HCT116 (cell line): ENCODE results near the gene SMIM20. TPM values are rescaled to one million over a fixed set of nuclear protein-coding genes. Genes with fewer than 3 reads are reported as not detected.

ENCODE experiments used
- ATAC-seq: fragments of 200-7000 bp; cut with Tn5 transposase; 2 replicates; pipeline ENCODE4 v1.9.1; 2020; ENCODE audit warnings: mild to moderate bottlenecking, moderate library complexity
- BruUV-seq: library from RNA; stranded (reverse); fragments of 400-500 nt; replicated peaks from 2 replicates; lab custom pipeline; 2021; lab: Mats Ljungman, UMichigan
- CTCF ChIA-PET: fragments of 300-600 bp; sonication (Branson Sonifier 250); formaldehyde crosslinking; loops from one replicate; lab custom pipeline; 2021; ENCODE audit warnings: antibody characterized with exemption; lab: Charles Lee
- POLR2A ChIA-PET: fragments of 300-600, 350-600 bp; sonication (Branson Sonifier 250); formaldehyde crosslinking; loops from one replicate; lab custom pipeline; 2021; ENCODE audit warnings: antibody characterized with exemption; lab: Charles Lee
- RAD21 ChIA-PET, 2 experiments: fragments of 300-600 bp; sonication (Branson Sonifier 250); formaldehyde crosslinking; loops; one replicate each; lab custom pipeline; 2023; ENCODE audit warnings: low total read pairs in 2 of 2; ENCODE audit not compliant: uncharacterized antibody in 2 of 2, unreplicated experiment in 2 of 2, low non-redundant PET in 1 of 2; lab: Charles Lee
- DNase-seq: peaks from one replicate; pipeline ENCODE4 v3.0.0-alpha.2; 2010; ENCODE audit warnings: low read depth, low spot score
- H2AFZ ChIP-seq: fragments of 200-600 bp; shearing (Covaris generic), sonication (generic); 2 replicates; pipeline ENCODE4 v1.6.1; 2017; ENCODE audit warnings: low read depth, mixed run types, mixed read lengths, antibody characterized with exemption, low read length; ENCODE audit not compliant: poor library complexity, severe bottlenecking
- H3K27ac ChIP-seq: 2 replicates; pipeline ENCODE4 v1.5.1; 2012; ENCODE audit warnings: low read depth, low read length
- H3K27me3 ChIP-seq: fragments of 200-600 bp; sonication (generic); 2 replicates; pipeline ENCODE4 v1.6.1; 2016; ENCODE audit warnings: mixed run types, low read length, mixed read lengths; ENCODE audit not compliant: insufficient read depth
- H3K36me3 ChIP-seq, 2 experiments: fragments of 200-500 bp in 1 of 2; fragments of 200-600 bp in 1 of 2; sonication (Bioruptor generic) in 1 of 2; sonication (generic) in 1 of 2; 2 replicates each; pipeline versions ENCODE4 v1.5.1 to v1.6.1; 2014 to 2016; ENCODE audit warnings: low read length in 2 of 2, inconsistent platforms in 1 of 2, mixed read lengths in 1 of 2, mixed run types in 1 of 2; ENCODE audit not compliant: insufficient read depth in 2 of 2, control insufficient read depth in 1 of 2
- H3K4me1 ChIP-seq, 2 experiments: fragments of 200-600 bp in 1 of 2; sonication (generic) in 1 of 2; 2 replicates each; pipeline versions ENCODE4 v1.5.1 to v1.6.1; 2012 to 2017; ENCODE audit warnings: low read length in 2 of 2, inconsistent platforms in 1 of 2, mild to moderate bottlenecking in 1 of 2, mixed read lengths in 1 of 2, mixed run types in 1 of 2, moderate library complexity in 1 of 2; ENCODE audit not compliant: insufficient read depth in 2 of 2, control insufficient read depth in 1 of 2
- H3K4me2 ChIP-seq: fragments of 200-600 bp; sonication (generic); 2 replicates; pipeline ENCODE4 v1.6.1; 2017; ENCODE audit warnings: mixed run types, low read length, mixed read lengths
- H3K4me3 ChIP-seq, 2 experiments: fragments of 200-600 bp in 1 of 2; sonication (generic) in 1 of 2; replicated peaks in 1 of 2; 2 replicates each; pipeline ENCODE4 v1.5.1; 2011 to 2016; ENCODE audit warnings: low read length in 2 of 2, control low read depth in 1 of 2, low read depth in 1 of 2, mild to moderate bottlenecking in 1 of 2, mixed read lengths in 1 of 2, mixed run types in 1 of 2
- H3K79me2 ChIP-seq: fragments of 200-600 bp; sonication (generic); 2 replicates; pipeline ENCODE4 v1.6.1; 2017; ENCODE audit warnings: mild to moderate bottlenecking, mixed run types, low read length, moderate library complexity, mixed read lengths; ENCODE audit not compliant: insufficient read depth
- H3K9ac ChIP-seq: fragments of 200-600 bp; sonication (generic); 2 replicates; pipeline ENCODE4 v1.6.1; 2016; ENCODE audit warnings: low read length, mixed read lengths
- H3K9me2 ChIP-seq: fragments of 200-600 bp; sonication (generic), shearing (Covaris generic); 2 replicates; pipeline ENCODE4 v1.6.1; 2017; ENCODE audit warnings: mixed run types, mild to moderate bottlenecking, moderate library complexity; ENCODE audit not compliant: insufficient read depth
- H3K9me3 ChIP-seq, 2 experiments: fragments of 200-500 bp in 1 of 2; fragments of 200-600 bp in 1 of 2; sonication (Bioruptor generic) in 1 of 2; sonication (generic) in 1 of 2; 2 replicates each; pipeline ENCODE4 v1.6.1; 2014 to 2017; ENCODE audit warnings: low read length in 2 of 2, mixed read lengths in 2 of 2, inconsistent platforms in 1 of 2, low read depth in 1 of 2, mild to moderate bottlenecking in 1 of 2, mixed run types in 1 of 2, moderate library complexity in 1 of 2; ENCODE audit not compliant: control insufficient read depth in 1 of 2, insufficient read depth in 1 of 2
- H4K20me1 ChIP-seq: fragments of 200-600 bp; sonication (generic), shearing (Covaris generic); 2 replicates; pipeline ENCODE4 v1.6.1; 2017; ENCODE audit warnings: mixed run types, mild to moderate bottlenecking, moderate library complexity; ENCODE audit not compliant: insufficient read depth
- ATF3 ChIP-seq: IDR thresholded peaks from 2 replicates; pipeline ENCODE4 v1.6.1; 2012
- CEBPB ChIP-seq: IDR thresholded peaks from 2 replicates; pipeline ENCODE4 v1.6.1; 2012; ENCODE audit warnings: low read depth
- EGR1 ChIP-seq: IDR thresholded peaks from 2 replicates; pipeline ENCODE4 v1.6.1; 2012; ENCODE audit warnings: low read depth
- EZH2 ChIP-seq: fragments of 200-600 bp; sonication (generic); IDR thresholded peaks from 2 replicates; pipeline ENCODE4 v1.6.1; 2017; ENCODE audit warnings: antibody characterized with exemption, mixed run types
- EZH2phosphoT487 ChIP-seq: fragments of 200-600 bp; IDR thresholded peaks from 2 replicates; pipeline ENCODE4 v1.6.1; 2018; ENCODE audit warnings: antibody characterized with exemption, borderline replicate concordance
- FOSL1 ChIP-seq: IDR thresholded peaks from 2 replicates; pipeline ENCODE4 v1.6.1; 2012; ENCODE audit warnings: low read depth
- MAX ChIP-seq: IDR thresholded peaks from 2 replicates; pipeline ENCODE4 v1.6.1; 2012
- POLR2AphosphoS5 ChIP-seq: IDR thresholded peaks from 2 replicates; pipeline ENCODE4 v1.6.1; 2011; ENCODE audit warnings: mild to moderate bottlenecking, low read depth, low read length, moderate library complexity
- SIN3A ChIP-seq: IDR thresholded peaks from 2 replicates; pipeline ENCODE4 v1.6.1; 2012; ENCODE audit warnings: low read depth
- TCF7L2 ChIP-seq: IDR thresholded peaks from 2 replicates; pipeline ENCODE4 v1.7.0; 2011; ENCODE audit warnings: borderline replicate concordance, inconsistent platforms; ENCODE audit not compliant: insufficient read depth, insufficient read length; ENCODE audit errors: extremely low read depth
- ZBTB33 ChIP-seq: IDR thresholded peaks from 2 replicates; pipeline ENCODE4 v1.6.1; 2011; ENCODE audit warnings: mild to moderate bottlenecking, low read length, moderate library complexity; ENCODE audit not compliant: insufficient replicate concordance; ENCODE audit errors: extremely low read depth
- ZFX ChIP-seq: fragments of 450-650 bp; IDR thresholded peaks from 2 replicates; pipeline ENCODE4 v1.6.1; 2017
- ZNF274 ChIP-seq: fragments of 200-500 bp; sonication (Bioruptor generic); IDR thresholded peaks from 2 replicates; pipeline ENCODE4 v1.6.1; 2014; ENCODE audit warnings: mild to moderate bottlenecking, low read depth, low read length, inconsistent platforms
- intact Hi-C: fragments of 100-400 bp; cut with micrococcal nuclease; formaldehyde crosslinking; loops from 2 replicates; pipeline ENCODE4 v1.10.0; 2022
- total RNA-seq: library from RNA; stranded (reverse); gene quantifications from one replicate; pipeline ENCODE4 v1.2.1, GENCODE V29; 2021; ENCODE audit not compliant: unreplicated experiment

SMIM20 gene
- total RNA-seq, 1 experiment from 2014 or later: 36.9 TPM

GRCh38 chr4:25890571-25891485 lies 23.2 kb upstream of the SMIM20 start (continued):
- no peak for TF ChIP-seq ZBTB33
- TF ChIP-seq EZH2phosphoT487: no peak
- no peak for TF ChIP-seq CEBPB
- no peak for TF ChIP-seq ZNF274
- no peak for TF ChIP-seq EZH2
- no peak for TF ChIP-seq MAX
- no peak for TF ChIP-seq EGR1
- no peak for TF ChIP-seq FOSL1
- TF ChIP-seq TCF7L2: no peak

DNA sequence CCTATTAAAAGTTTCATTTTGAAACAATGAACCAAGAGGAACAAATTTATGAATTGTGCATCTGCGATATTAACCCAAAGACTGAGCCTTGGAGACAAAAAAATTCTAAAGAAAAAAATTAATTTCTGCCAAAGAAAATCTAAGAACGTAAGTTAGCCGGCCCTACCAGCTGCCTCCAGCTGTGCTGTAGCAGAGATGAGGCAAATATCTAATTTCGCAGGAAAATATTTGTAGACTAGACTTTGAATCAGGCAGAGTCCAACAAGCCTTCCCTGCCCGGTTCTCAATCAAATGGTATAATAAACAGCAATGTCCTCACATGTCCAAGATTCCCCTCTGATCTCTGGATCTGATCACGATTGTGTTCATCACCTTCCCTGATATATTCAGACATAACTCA lies 21.2 kb upstream of the SMIM20 start:
- H2AFZ ChIP-seq: no peak overlapping the region
- ATAC-seq (no peak), DNase-seq (no peak)
- intact Hi-C loops: no loop called here
- ChIA-PET CTCF (no interaction called here), RAD21 (no interaction called here), POLR2A (no interaction called here)
- H3K9ac ChIP-seq: no peak overlapping the region
- no peak overlapping the region for H3K27ac ChIP-seq
- H3K27me3 ChIP-seq: no peaks in the 10 kb centered on the region
- no TSS peak for BruUV-seq
- no peaks in the 10 kb centered on the region for H3K79me2 ChIP-seq
- no peaks in the 10 kb centered on the region for H3K9me3 ChIP-seq
- TF ChIP-seq ZNF274 (no peak), CEBPB (no peak), ZBTB33 (no peak), EZH2 (no peak), ATF3 (no peak), ZFX (no peak), TCF7L2 (no peak), MAX (no peak), SIN3A (no peak), EGR1 (no peak), POLR2AphosphoS5 (no peak)
- H3K9me2 ChIP-seq: no peaks in the 10 kb centered on the region
- H3K4me1 ChIP-seq: no peaks in the 10 kb centered on the region
- H4K20me1 ChIP-seq: no peaks in the 10 kb centered on the region
- H3K36me3 ChIP-seq: no peaks in the 10 kb centered on the region
- no peak overlapping the region for H3K4me3 ChIP-seq
- H3K4me2 ChIP-seq: no peak overlapping the region
